Right lobe of liver (tissue), 4 donors: ENCODE results near the gene HS6ST3.

Experiments used
- CTCF ChIP-seq, 4 donors: fragments of 200-600 bp in 3 of 4; fragments of 450-650 bp in 1 of 4; IDR thresholded peaks; one replicate each; pipeline versions ENCODE4 v1.5.1 to v1.8.0; 2016 to 2022; ENCODE audit warnings: antibody characterized with exemption in 4 of 4, mild to moderate bottlenecking in 2 of 4
- POLR2A ChIP-seq: fragments of 450-650 bp; IDR thresholded peaks from one replicate; pipeline ENCODE4 v1.6.1; 2017; ENCODE audit warnings: antibody characterized with exemption, mild to moderate bottlenecking
- donor health status: DM: no; HTN: no; CAD: no.
- donor health status: DM: no; HTN: no; CAD: no.
- donor health status: DM: no; HTN: yes; CAD: no.

- no peak for TF ChIP-seq CTCF (IDR thresholded peaks at IDR 0.05)
- TF ChIP-seq POLR2A, result no peak
Measured at GRCh38 chr13:96672016-96672415, 582.1 kb downstream of the HS6ST3 start.
